ENCODE data around the gene TTYH3. TPM values are rescaled to one million over a fixed set of nuclear protein-coding genes. Genes with fewer than 3 reads are reported as not detected.

TTYH3 gene
- total RNA-seq, 1 experiment from 2014 or later: 114 TPM

- Histone ChIP-seq H2AFZ (no peak overlapping the region), H3K4me1 (replicated peaks; ENCODE audit: insufficient read depth) (no peaks in the 10 kb centered on the region), H3K27ac (no peak overlapping the region), H4K20me1 (ENCODE audit: insufficient read depth) (no peaks in the 10 kb centered on the region), H3K4me3 (no peak overlapping the region), H3K9me3 (ENCODE audit: insufficient read depth, low read depth) (no peaks in the 10 kb centered on the region), H3K27me3 (ENCODE audit: insufficient read depth, low read depth) (0 out of 2 replicates have a peak, but pooled peaks cover 7% of the 10 kb centered on the region), H3K4me2 (no peak overlapping the region), H3K36me3 (ENCODE audit: low read depth) (no peaks in the 10 kb centered on the region), H3K79me2 (ENCODE audit: low read depth) (no peaks in the 10 kb centered on the region), H3K9me2 (ENCODE audit: insufficient read depth) (no peaks in the 10 kb centered on the region), H3F3A (ENCODE audit: insufficient read depth, low read depth) (no peaks in the 10 kb centered on the region)
- TF ChIP-seq, protein P1, sequence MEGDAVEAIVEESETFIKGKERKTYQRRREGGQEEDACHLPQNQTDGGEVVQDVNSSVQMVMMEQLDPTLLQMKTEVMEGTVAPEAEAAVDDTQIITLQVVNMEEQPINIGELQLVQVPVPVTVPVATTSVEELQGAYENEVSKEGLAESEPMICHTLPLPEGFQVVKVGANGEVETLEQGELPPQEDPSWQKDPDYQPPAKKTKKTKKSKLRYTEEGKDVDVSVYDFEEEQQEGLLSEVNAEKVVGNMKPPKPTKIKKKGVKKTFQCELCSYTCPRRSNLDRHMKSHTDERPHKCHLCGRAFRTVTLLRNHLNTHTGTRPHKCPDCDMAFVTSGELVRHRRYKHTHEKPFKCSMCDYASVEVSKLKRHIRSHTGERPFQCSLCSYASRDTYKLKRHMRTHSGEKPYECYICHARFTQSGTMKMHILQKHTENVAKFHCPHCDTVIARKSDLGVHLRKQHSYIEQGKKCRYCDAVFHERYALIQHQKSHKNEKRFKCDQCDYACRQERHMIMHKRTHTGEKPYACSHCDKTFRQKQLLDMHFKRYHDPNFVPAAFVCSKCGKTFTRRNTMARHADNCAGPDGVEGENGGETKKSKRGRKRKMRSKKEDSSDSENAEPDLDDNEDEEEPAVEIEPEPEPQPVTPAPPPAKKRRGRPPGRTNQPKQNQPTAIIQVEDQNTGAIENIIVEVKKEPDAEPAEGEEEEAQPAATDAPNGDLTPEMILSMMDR (conservative IDR thresholded peaks at IDR 0.05): no peak
- no peak for TF ChIP-seq EZH2 (IDR thresholded peaks at IDR 0.05; ENCODE audit: low read depth)
- ChIA-PET POLR2A (ENCODE audit: unreplicated experiment) (no interaction called here), CTCF (no interaction called here)
- no peak for DNase-seq
- BruUV-seq (replicated peaks): no TSS peak
- intact Hi-C loops (cut with micrococcal nuclease; ENCODE audit: unreplicated experiment): no loop called here
Observed at GRCh38 chr7:2684501-2684900, 52.7 kb downstream of the TTYH3 start.

DNA sequence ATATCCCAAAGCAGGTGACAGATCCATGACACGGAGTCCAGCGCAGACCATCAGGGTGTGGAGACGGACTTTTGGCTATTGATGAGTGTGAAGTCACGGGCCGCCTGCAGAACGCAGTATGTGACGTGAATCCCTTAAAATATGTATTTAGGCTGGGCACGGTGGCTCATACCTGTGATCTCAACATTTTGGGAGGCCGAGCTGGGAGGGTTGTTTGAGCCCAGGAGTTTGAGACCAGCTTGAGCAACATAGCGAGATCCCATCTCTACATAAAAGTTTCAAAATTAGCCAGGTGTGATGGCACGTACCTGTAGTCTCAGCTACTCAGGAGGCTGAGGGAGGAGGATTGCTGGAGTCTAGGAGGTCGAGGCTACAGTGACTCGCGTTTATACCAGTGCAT is 54.3 kb downstream of the TTYH3 start:
- TF ChIP-seq, protein P1 (conservative IDR thresholded peaks at IDR 0.05): no peak
- TF ChIP-seq EZH2 (IDR thresholded peaks at IDR 0.05; ENCODE audit: low read depth): no peak
- no peak overlapping the region for H2AFZ ChIP-seq
- 0 out of 2 replicates have a peak, but pooled peaks cover 3% of the 10 kb centered on the region for H3K27me3 ChIP-seq (ENCODE audit: insufficient read depth, low read depth)
- H3K36me3 ChIP-seq (ENCODE audit: low read depth): no peaks in the 10 kb centered on the region
- H3F3A ChIP-seq (ENCODE audit: insufficient read depth, low read depth): no peaks in the 10 kb centered on the region
- H3K79me2 ChIP-seq (ENCODE audit: low read depth): no peaks in the 10 kb centered on the region
- BruUV-seq (replicated peaks): no TSS peak
- no peaks in the 10 kb centered on the region for H3K9me2 ChIP-seq (ENCODE audit: insufficient read depth)
- H3K4me1 ChIP-seq (replicated peaks; ENCODE audit: insufficient read depth): peaks cover 8% of the 10 kb centered on the region; the same call in 1 of the 2 replicates
- intact Hi-C loops (cut with micrococcal nuclease; ENCODE audit: unreplicated experiment): no loop called here
- H3K9me3 ChIP-seq (ENCODE audit: insufficient read depth, low read depth): no peaks in the 10 kb centered on the region
- H3K27ac ChIP-seq: no peak overlapping the region
- no peak for DNase-seq
- H3K4me3 ChIP-seq: no peak overlapping the region
- H4K20me1 ChIP-seq (ENCODE audit: insufficient read depth): no peaks in the 10 kb centered on the region; the same call in 1 of the 2 replicates
- no peak overlapping the region for H3K4me2 ChIP-seq
- ChIA-PET CTCF (interaction anchor here (0.7 kb wide), 2 partner anchors 17 to 224 kb away, joined by 4 to 6 read pairs; no protein-coding TSS in a partner anchor), POLR2A (ENCODE audit: unreplicated experiment) (interaction anchor here (0.6 kb wide), 1 partner anchor 307 kb away, joined by 4 read pairs; no protein-coding TSS in a partner anchor)

DNA sequence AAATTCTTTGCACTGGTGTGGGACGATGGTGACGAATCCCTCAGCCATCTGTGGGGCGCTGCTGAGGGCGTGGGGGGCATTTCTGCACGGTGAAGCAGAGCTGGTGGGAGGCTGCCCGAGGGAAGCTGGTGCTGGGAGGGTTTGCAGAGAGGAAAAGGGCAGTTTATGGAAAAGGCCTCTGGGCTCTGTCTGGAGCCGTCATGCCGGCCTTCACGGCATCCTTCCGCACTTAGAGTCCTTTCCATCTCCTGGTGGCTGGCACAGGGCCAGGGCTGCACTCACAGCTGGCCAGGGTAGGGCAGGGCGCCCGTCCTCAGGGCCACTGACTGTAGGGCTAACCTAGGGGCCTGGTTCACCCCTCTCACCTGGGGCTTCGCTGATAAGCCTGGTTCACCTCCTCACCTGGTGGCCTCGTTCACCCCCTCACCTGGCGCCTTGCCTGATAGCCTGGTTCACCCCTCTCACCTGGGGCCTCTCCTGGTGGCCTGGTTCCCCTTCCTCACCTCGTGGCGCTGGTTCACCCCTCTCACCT is 55.6 kb downstream of the TTYH3 start:
- Histone ChIP-seq H3F3A (ENCODE audit: insufficient read depth, low read depth) (no peaks in the 10 kb centered on the region), H3K79me2 (ENCODE audit: low read depth) (no peaks in the 10 kb centered on the region), H3K27me3 (ENCODE audit: insufficient read depth, low read depth) (no peaks in the 10 kb centered on the region), H3K36me3 (ENCODE audit: low read depth) (no peaks in the 10 kb centered on the region), H3K4me1 (replicated peaks; ENCODE audit: insufficient read depth) (peaks cover 8% of the 10 kb centered on the region; the same call in 1 of the 2 replicates), H3K4me3 (no peak overlapping the region), H3K9me3 (ENCODE audit: insufficient read depth, low read depth) (no peaks in the 10 kb centered on the region), H3K4me2 (no peak overlapping the region), H3K9me2 (ENCODE audit: insufficient read depth) (no peaks in the 10 kb centered on the region), H2AFZ (no peak overlapping the region), H4K20me1 (ENCODE audit: insufficient read depth) (no peaks in the 10 kb centered on the region; the same call in 1 of the 2 replicates), H3K27ac (no peak overlapping the region)
- no peak for DNase-seq
- ChIA-PET CTCF (interaction anchor here (0.6 kb wide), 2 partner anchors 121 to 187 kb away, joined by 3 to 6 read pairs; no protein-coding TSS in a partner anchor), POLR2A (ENCODE audit: unreplicated experiment) (interaction anchor here (0.5 to 0.6 kb wide), 2 partner anchors 56 to 445 kb away, joined by 5 to 6 read pairs; partner anchors contain the start of genes MRM2, NUDT1 and TTYH3)
- TF ChIP-seq EZH2 (IDR thresholded peaks at IDR 0.05; ENCODE audit: low read depth): no peak
- TF ChIP-seq, protein P1 (conservative IDR thresholded peaks at IDR 0.05): no peak
- intact Hi-C loops (cut with micrococcal nuclease; ENCODE audit: unreplicated experiment): no loop called here
- BruUV-seq (replicated peaks): no TSS peak
